ENCODE measurements around the gene DPYD. TPM values are rescaled to one million over a fixed set of nuclear protein-coding genes. Genes with fewer than 3 reads are reported as not detected.

DPYD gene
- total RNA-seq, 4 donors from 2014 or later: 30.6 to 58.4 (median 35.4) TPM

DNA sequence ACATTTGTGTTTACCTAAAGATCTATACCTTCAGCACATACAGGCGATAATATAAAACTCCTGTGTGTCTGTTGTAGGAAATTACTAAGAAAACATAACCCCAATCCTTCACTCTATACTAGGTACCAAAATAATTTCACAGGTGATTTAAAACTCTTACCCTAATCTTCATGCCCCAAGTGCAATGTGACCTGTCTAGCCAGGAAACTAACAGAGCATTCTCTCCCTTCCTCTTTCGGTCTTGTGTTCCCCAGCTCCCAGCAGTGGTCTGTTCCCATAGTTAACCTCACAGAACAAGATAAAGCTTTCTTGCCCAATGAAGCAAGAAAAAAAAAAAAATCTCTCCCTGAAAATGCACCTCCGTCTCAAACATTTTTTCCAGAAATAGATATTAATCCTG is 493.5 kb downstream of the DPYD start:
- Histone ChIP-seq H3K4me3 (no peak overlapping the region), H3K9me3 (no peaks in the 10 kb centered on the region), H3K27ac (no peak overlapping the region), H3K27me3 (no peaks in the 10 kb centered on the region), H3K36me3 (no peaks in the 10 kb centered on the region), H3K4me1 (no peaks in the 10 kb centered on the region)
- no peak for DNase-seq
- TF ChIP-seq, protein P1, sequence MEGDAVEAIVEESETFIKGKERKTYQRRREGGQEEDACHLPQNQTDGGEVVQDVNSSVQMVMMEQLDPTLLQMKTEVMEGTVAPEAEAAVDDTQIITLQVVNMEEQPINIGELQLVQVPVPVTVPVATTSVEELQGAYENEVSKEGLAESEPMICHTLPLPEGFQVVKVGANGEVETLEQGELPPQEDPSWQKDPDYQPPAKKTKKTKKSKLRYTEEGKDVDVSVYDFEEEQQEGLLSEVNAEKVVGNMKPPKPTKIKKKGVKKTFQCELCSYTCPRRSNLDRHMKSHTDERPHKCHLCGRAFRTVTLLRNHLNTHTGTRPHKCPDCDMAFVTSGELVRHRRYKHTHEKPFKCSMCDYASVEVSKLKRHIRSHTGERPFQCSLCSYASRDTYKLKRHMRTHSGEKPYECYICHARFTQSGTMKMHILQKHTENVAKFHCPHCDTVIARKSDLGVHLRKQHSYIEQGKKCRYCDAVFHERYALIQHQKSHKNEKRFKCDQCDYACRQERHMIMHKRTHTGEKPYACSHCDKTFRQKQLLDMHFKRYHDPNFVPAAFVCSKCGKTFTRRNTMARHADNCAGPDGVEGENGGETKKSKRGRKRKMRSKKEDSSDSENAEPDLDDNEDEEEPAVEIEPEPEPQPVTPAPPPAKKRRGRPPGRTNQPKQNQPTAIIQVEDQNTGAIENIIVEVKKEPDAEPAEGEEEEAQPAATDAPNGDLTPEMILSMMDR (IDR thresholded peaks at IDR 0.05): no peak
- no peak for TF ChIP-seq POLR2A (IDR thresholded peaks at IDR 0.05)
- WGBS, 2 donors: 85 to 89% methylated on average over 3 of the region's 3 CpGs
- intact Hi-C loops (cut with DNase I): no loop called here

DNA sequence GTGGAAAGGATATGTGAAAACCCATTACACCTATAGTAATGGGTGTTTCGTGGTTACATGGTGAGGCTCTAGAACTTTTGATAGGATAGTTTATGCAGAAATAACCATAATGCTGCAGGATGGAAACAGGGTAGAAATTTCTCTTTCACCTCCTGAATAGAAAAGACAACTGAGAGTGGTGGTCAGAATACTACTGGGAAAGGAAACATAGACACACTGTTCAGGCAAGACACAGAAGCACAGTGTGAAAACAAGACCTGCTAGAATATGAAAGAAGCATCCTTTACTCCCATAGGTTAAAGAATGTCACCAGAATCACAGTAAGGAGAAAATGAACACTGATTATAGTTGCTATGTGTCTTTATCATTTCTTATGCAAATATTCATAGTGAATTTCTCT is 496.6 kb downstream of the DPYD start:
- intact Hi-C loops (cut with DNase I): no loop called here
- no peak for DNase-seq
- H3K27ac ChIP-seq: no peak overlapping the region
- TF ChIP-seq POLR2A (IDR thresholded peaks at IDR 0.05): no peak
- TF ChIP-seq, protein P1 (IDR thresholded peaks at IDR 0.05): no peak
- WGBS, 2 donors: 70 to 100% methylated on average over 1 of the region's 1 CpG
- H3K4me3 ChIP-seq: no peak overlapping the region
- H3K4me1 ChIP-seq: no peaks in the 10 kb centered on the region
- H3K9me3 ChIP-seq: no peaks in the 10 kb centered on the region
- no peaks in the 10 kb centered on the region for H3K27me3 ChIP-seq
- H3K36me3 ChIP-seq: no peaks in the 10 kb centered on the region

DNA sequence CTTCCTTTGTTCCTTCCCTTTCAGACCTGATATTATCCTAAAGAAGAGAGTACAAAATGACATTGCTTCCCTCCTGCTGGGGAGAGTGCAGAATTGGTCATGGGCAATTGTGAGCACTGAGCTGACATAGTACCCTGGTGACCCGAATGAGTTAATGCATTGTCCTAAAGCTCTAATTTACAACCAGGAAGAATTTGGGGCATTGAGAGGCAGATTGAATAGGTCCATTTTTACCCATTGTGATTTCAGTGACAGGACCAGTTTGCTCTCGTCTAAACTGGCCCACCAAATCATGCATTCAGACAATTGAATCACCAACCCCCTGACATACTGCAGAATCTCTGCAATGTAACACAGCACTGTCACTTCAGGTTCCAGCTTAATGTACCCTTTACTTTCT is 497.4 kb downstream of the DPYD start:
- no peak overlapping the region for H3K27ac ChIP-seq
- no peaks in the 10 kb centered on the region for H3K4me1 ChIP-seq
- no peaks in the 10 kb centered on the region for H3K9me3 ChIP-seq
- intact Hi-C loops (cut with DNase I): no loop called here
- no peaks in the 10 kb centered on the region for H3K36me3 ChIP-seq
- H3K27me3 ChIP-seq: no peaks in the 10 kb centered on the region
- no peak for DNase-seq
- WGBS, 2 donors: 72 to 79% methylated on average over 2 of the region's 2 CpGs
- H3K4me3 ChIP-seq: no peak overlapping the region
- no peak for TF ChIP-seq POLR2A (IDR thresholded peaks at IDR 0.05)
- TF ChIP-seq, protein P1 (IDR thresholded peaks at IDR 0.05): no peak

DNA sequence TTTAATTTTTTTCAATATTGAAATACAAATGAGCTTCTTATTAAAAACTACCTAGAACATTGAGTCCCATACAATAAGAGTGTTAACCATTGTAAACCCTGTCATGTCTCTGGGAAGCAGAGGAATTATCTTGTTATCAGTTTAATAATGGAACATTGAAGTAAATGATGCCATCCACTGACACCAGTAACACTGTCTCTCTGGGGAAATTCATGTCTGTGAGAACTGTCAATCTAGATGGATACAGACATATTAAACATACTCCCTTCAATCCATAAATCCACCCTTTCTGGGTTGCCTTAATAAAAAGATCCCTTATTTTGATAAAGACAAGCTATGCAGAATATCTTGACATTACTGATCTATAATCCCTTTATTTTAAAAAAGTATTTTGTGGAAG is 503.2 kb downstream of the DPYD start:
- TF ChIP-seq, protein P1 (IDR thresholded peaks at IDR 0.05): no peak
- Histone ChIP-seq H3K9me3 (no peaks in the 10 kb centered on the region), H3K27me3 (no peaks in the 10 kb centered on the region), H3K4me1 (no peaks in the 10 kb centered on the region), H3K27ac (no peak overlapping the region), H3K4me3 (no peak overlapping the region), H3K36me3 (no peaks in the 10 kb centered on the region)
- intact Hi-C loops (cut with DNase I): no loop called here
- DNase-seq: no peak

DNA sequence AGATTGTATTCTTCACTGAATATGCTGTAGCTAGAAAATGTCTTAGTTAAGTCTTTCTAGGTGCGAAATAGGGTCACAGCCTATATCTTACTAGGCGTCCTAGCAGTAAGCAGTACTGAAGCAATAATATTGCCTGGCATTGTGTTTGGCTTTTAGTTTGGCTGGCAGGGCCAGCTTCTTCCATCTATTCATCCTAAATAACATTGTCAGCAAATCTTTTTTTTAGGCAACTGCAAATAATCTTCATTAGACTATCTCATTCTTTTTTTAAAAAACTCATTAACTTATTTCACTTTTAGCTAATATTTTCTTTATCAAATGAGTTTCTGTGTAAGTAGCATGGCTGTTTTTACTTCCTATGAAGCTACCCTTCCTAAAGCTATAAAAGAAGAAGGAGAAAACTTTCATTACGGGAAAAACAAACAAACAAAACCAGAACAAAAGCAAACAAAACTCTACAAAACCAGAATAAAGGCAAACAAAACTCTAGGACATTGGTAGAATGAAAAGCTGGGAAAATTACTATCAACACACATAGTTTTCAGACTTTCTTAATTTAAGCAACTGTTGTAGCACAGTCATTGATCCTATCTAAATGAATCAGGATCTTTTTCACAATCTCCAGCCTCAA is 506.0 kb downstream of the DPYD start:
- H3K9me3 ChIP-seq: no peaks in the 10 kb centered on the region
- H3K4me3 ChIP-seq: no peak overlapping the region
- DNase-seq: no peak
- intact Hi-C loops (cut with DNase I): no loop called here
- no peaks in the 10 kb centered on the region for H3K27me3 ChIP-seq
- TF ChIP-seq POLR2A (IDR thresholded peaks at IDR 0.05): no peak
- TF ChIP-seq, protein P1 (IDR thresholded peaks at IDR 0.05): no peak
- no peaks in the 10 kb centered on the region for H3K36me3 ChIP-seq
- WGBS, 2 donors: 80 to 92% methylated on average over 3 of the region's 3 CpGs
- H3K4me1 ChIP-seq: no peaks in the 10 kb centered on the region
- no peak overlapping the region for H3K27ac ChIP-seq
